ENCODE measurements around the gene ZNF319. TPM values are rescaled to one million over a fixed set of nuclear protein-coding genes. Genes with fewer than 3 reads are reported as not detected.

The ZNF319 gene
- 7.1 TPM for polyA plus RNA-seq (2012; ENCODE audit: insufficient read depth, insufficient read length, low read depth)

DNA sequence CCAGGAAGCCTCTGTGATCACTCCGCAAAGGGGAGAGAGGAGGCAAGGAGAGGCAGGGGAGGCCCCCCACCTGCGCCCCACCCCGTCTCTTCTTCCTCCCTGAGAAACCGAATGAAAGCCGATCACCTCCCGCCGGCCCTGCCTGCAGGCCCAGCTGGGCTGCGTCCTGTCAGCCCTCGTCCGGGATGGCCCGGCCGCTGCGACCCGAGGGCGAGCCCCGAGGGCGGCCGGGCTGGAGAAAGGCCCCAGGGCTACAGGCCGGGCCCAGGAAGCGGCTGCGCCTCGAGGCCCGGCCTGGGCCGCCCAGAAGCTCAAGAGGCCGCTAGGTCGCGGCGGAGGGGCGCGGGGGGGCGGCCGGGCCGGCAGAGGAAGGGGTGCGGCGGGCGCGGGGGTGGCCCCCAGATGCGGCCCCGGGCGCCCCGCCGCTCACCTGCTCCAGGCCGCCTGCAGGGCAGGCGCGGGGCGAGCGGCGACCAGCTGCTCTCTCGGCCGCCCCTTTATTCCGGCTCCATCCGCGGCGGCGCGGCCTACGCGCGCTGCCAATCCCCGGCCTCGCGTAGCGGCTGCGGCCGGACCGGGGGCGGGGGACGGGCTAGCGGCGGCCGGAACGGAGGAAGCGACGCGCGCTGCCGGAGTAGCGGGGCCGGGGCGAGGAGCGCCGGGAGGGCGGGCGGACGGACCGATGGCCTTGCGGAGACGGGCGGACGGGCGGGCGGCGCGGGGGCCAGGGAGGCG, at the start of gene ZNF319:
Gene ZNF319 (minus strand): TSS at position 702 of the 735 bp plus-strand sequence. CDS start 2,407 bp downstream, outside the sequence.
- DNase-seq: no peak
- H3K36me3 ChIP-seq: 0 out of 2 replicates have a peak, but pooled peaks cover 3% of the 10 kb centered on the region
- no peaks in the 10 kb centered on the region; the same call in 1 of the 2 replicates for H3K4me1 ChIP-seq
- TF ChIP-seq, protein P1, sequence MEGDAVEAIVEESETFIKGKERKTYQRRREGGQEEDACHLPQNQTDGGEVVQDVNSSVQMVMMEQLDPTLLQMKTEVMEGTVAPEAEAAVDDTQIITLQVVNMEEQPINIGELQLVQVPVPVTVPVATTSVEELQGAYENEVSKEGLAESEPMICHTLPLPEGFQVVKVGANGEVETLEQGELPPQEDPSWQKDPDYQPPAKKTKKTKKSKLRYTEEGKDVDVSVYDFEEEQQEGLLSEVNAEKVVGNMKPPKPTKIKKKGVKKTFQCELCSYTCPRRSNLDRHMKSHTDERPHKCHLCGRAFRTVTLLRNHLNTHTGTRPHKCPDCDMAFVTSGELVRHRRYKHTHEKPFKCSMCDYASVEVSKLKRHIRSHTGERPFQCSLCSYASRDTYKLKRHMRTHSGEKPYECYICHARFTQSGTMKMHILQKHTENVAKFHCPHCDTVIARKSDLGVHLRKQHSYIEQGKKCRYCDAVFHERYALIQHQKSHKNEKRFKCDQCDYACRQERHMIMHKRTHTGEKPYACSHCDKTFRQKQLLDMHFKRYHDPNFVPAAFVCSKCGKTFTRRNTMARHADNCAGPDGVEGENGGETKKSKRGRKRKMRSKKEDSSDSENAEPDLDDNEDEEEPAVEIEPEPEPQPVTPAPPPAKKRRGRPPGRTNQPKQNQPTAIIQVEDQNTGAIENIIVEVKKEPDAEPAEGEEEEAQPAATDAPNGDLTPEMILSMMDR (IDR thresholded peaks at IDR 0.05; ENCODE audit: low read depth, low read length): no peak
- H3K9me3 ChIP-seq: no peaks in the 10 kb centered on the region
- no peaks in the 10 kb centered on the region for H3K27me3 ChIP-seq
- H3K4me3 ChIP-seq (ENCODE audit: low read depth, low read length): peak within 1 kb of the TSS; percentile 75

DNA sequence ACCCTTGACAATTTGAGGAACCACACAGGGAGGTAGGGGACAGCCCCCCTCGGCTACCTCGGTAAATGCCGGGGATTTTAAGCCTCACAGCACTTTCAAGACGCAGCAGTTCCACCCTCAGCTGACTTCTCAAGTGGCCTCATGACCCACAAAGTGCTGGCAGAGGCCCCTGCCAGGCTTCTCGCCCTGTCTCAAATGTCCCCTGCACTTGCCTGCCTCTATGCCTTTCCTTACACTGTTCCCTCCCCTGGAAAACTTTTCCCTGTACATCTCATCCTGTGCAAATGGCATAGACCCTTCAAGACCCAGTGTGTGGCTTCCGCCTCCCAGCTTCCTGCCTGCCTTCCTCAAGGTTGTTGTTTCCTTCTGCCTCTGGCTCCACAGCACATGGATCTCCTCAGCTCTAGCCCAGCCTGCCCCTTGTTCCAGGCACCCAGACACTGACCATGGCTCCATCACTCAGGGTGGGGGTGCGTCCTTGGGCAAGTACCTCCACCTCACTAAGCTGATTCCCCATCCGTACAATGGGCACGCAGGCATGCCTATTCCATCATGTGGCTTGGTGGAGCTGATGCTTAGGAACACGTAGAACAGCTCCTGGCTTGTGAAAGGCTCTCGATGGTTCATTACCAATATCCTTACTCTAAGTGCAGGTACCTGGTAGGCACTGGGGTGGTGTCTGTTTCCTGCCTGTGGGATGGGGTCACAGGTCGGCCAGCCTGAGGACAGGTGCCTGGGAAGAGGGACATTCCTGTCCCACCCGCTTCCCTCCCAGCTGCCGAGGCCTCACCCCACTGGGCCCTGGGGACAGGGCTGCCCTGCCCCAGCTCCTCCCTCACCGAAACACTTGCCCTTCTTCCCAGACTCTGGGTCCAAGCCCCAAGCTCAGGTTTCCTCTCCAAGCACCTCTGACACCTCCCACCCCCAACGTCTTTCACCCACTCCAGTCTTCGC, 49.0 kb upstream of the ZNF319 start:
- no peak for DNase-seq
- Histone ChIP-seq H3K9me3 (no peaks in the 10 kb centered on the region), H3K4me1 (no peaks in the 10 kb centered on the region), H3K4me3 (ENCODE audit: low read depth, low read length) (no peak overlapping the region), H3K36me3 (no peaks in the 10 kb centered on the region), H3K27me3 (no peaks in the 10 kb centered on the region)
- TF ChIP-seq, protein P1 (IDR thresholded peaks at IDR 0.05; ENCODE audit: low read depth, low read length): no peak

DNA sequence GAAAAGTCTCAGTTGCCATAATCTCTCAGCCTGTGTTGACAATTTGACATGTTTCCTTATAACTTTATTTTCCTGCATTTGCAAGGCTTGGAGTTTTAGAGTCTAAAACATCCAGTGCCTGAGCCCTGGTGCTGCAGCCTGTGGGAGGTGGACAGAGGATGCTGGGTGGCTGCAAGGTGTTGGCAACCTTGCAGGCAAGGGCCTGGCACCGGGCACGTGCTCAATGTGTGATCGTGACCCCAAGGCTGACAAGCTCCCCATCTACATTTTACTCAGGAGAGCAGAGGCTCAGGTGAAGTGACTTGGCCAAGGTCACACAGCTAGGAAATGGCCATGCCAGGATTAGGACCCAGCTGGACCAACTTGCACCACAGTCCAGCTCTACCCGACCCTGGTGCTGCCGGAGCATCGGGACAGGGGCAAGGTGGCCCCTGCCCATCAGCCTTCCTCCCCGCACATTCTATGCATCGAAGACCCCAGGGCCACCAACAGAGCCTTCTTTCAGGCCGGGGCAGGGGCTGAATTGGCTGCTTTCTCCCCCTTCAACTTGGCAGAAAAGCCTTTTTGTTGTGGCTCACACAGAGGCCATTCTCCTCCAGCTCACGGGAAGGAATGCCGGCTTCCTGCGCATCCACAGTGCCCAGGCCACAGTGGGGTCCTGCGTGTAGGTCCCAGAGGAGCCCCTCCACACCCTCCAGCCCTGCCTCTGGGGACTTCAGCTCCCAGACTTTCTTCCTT, 48.2 kb upstream of the ZNF319 start:
- H3K9me3 ChIP-seq: no peaks in the 10 kb centered on the region

DNA sequence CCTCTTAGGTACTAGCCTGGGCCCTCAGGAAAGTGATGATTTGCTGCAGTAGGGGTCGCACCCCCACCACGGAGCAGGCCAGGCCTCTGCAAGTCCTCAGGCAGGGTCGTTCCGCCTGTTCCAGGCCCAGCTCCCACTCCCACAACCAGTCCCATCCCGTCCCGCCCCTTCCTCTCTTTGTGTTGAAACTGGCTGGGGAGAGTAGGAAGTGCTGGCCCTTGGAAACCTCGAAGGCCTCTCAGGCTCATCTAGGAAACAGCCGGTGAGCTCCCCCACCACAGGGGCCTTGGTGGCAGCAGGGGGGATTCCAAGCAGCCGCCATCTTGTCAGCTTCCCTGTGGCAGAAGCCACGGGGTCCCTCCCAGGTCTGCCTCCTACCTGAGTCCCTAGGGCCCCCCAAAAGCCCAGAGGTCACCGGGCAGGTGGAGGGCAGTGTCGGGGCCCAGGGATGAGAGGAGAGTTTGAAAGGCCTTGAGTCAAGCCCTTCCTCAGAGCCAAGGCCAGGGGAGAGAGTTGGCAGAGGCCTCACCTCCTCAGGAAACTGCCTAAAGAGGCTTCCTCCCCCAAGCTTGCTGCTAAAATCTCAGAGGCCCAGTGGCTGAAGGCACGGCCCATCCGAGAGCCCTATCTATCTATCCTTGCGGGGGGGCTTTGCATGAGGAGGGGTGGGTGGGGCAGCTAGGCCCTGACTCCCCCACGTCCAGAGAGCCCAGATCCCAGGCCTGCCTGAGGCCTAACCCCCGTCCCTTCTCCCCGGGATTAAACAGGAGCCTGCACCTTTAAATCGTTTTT, 47.3 kb upstream of the ZNF319 start:
- Histone ChIP-seq H3K4me1 (no peaks in the 10 kb centered on the region), H3K9me3 (no peaks in the 10 kb centered on the region), H3K4me3 (ENCODE audit: low read depth, low read length) (no peak overlapping the region), H3K27me3 (no peaks in the 10 kb centered on the region), H3K36me3 (no peaks in the 10 kb centered on the region)
- no peak for DNase-seq
- TF ChIP-seq, protein P1 (IDR thresholded peaks at IDR 0.05; ENCODE audit: low read depth, low read length): no peak

More for the DNA sequence above, 48.2 kb upstream of the ZNF319 start:
- Histone ChIP-seq H3K4me1 (no peaks in the 10 kb centered on the region), H3K4me3 (ENCODE audit: low read depth, low read length) (no peak overlapping the region), H3K27me3 (no peaks in the 10 kb centered on the region), H3K36me3 (no peaks in the 10 kb centered on the region)
- TF ChIP-seq, protein P1 (IDR thresholded peaks at IDR 0.05; ENCODE audit: low read depth, low read length): no peak
- DNase-seq: no peak

DNA sequence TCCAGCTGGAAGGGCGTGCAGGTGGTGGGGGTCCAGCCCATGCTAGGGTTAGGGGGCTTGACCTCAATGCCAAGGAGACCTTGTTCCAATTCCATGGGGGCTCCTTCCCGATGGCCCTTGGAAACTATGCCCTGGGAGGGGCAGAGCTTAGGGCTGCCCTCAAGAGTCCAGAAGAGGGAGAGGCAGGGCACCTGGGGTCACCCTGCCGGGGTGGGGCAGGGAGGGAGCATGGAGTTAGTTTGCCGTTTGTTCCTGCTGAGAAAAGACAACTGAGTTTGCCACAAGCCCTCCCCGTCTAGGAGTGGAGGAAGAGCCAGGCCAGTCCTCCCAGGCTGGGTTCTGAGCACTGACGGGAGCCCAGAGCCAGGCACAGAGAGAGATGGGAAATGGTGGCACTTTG, 46.5 kb upstream of the ZNF319 start:
- H3K9me3 ChIP-seq: no peaks in the 10 kb centered on the region
- no peaks in the 10 kb centered on the region for H3K36me3 ChIP-seq
- no peak for DNase-seq
- TF ChIP-seq, protein P1 (IDR thresholded peaks at IDR 0.05; ENCODE audit: low read depth, low read length): no peak
- H3K4me1 ChIP-seq: no peaks in the 10 kb centered on the region
- H3K27me3 ChIP-seq: no peaks in the 10 kb centered on the region
- H3K4me3 ChIP-seq (ENCODE audit: low read depth, low read length): no peak overlapping the region

All from BE2C (cell line).